Fibroblast of skin of left biceps (primary cell): ENCODE results near the gene CLTCL1.
"Not testable (repeated sequence)": the region's sequence is repeated elsewhere in the genome, so short reads cannot be mapped to it uniquely, and the experiment has no call there.

Source experiments
- DNase-seq, 2 experiments: peaks; one replicate each; pipeline ENCODE4 v3.0.0-alpha.2; 2013; ENCODE audit warnings: low read depth in 2 of 2

CLTCL1 gene

GRCh38 chr22:19176175-19176643 lies 115.3 kb downstream of the CLTCL1 start:
- no peak for DNase-seq

- no peak for DNase-seq
Observed at GRCh38 chr22:19175602-19176174, 115.8 kb downstream of the CLTCL1 start.

GRCh38 chr22:19175026-19175601 lies 116.4 kb downstream of the CLTCL1 start:
- no peak for DNase-seq

GRCh38 chr22:19174106-19175025 lies 117.2 kb downstream of the CLTCL1 start:
- DNase-seq, result no peak

GRCh38 chr22:19173047-19174035 lies 118.2 kb downstream of the CLTCL1 start:
- DNase-seq, result no peak

GRCh38 chr22:19172213-19173046 lies 119.1 kb downstream of the CLTCL1 start:
- no peak for DNase-seq

GRCh38 chr22:19169947-19170318 lies 121.6 kb downstream of the CLTCL1 start:
- DNase-seq, result no peak

- DNase-seq, result no peak
Observed at GRCh38 chr22:19169002-19169946, 122.2 kb downstream of the CLTCL1 start.

GRCh38 chr22:19168088-19168890 lies 123.2 kb downstream of the CLTCL1 start:
- DNase-seq, result no peak

- DNase-seq, result no peak
Observed at GRCh38 chr22:19167106-19167869, 124.2 kb downstream of the CLTCL1 start.

- DNase-seq, result no peak
Observed at GRCh38 chr22:19166421-19166820, 125.1 kb downstream of the CLTCL1 start.

GRCh38 chr22:19164425-19164824 lies 127.1 kb downstream of the CLTCL1 start:
- DNase-seq, result no peak

GRCh38 chr22:19158649-19159048 lies 132.9 kb downstream of the CLTCL1 start:
- DNase-seq, result not testable (repeated sequence)

- DNase-seq, result not testable (repeated sequence)
Observed at GRCh38 chr22:19156109-19156508, 135.4 kb downstream of the CLTCL1 start.

GRCh38 chr22:19152942-19153883 lies 138.3 kb downstream of the CLTCL1 start:
- DNase-seq, result no peak

- no peak for DNase-seq
Observed at GRCh38 chr22:19151329-19152191, 140.0 kb downstream of the CLTCL1 start.
